IMR-90 (cell line): ENCODE measurements around the gene LTBP2. TPM values are rescaled to one million over a fixed set of nuclear protein-coding genes. Genes with fewer than 3 reads are reported as not detected.

Experiments used
- ATAC-seq: fragments of 200-7000 bp; cut with Tn5 transposase; 2 replicates; pipeline ENCODE4 v1.9.1; 2020; ENCODE audit warnings: low read depth, mild to moderate bottlenecking, moderate library complexity
- BruUV-seq: library from RNA; stranded (reverse); fragments of 400-500 nt; replicated peaks from 2 replicates; lab custom pipeline; 2021; lab: Mats Ljungman, UMichigan
- CTCF ChIA-PET: fragments of 300-600 bp; formaldehyde crosslinking; extraction: SDS; loops from one replicate; lab custom pipeline; 2021; ENCODE audit warnings: antibody characterized with exemption; lab: Yijun Ruan, JAX
- POLR2A ChIA-PET: fragments of 300-600 bp; sonication (Branson Sonifier 250); formaldehyde crosslinking; loops from one replicate; lab custom pipeline; 2022; ENCODE audit warnings: antibody characterized with exemption; ENCODE audit not compliant: unreplicated experiment; lab: Charles Lee
- DNase-seq: peaks from one replicate; pipeline ENCODE4 v3.0.0; 2013
- H2AFZ ChIP-seq: replicated peaks from 2 replicates; pipeline ENCODE3; 2013; ENCODE audit warnings: low read length, mild to moderate bottlenecking; ENCODE audit not compliant: poor library complexity
- H2AK5ac ChIP-seq: 2 replicates; pipeline ENCODE4 v1.6.1; 2013; ENCODE audit warnings: low read depth, low read length, inconsistent platforms
- H2AK9ac ChIP-seq: replicated peaks from 2 replicates; pipeline ENCODE3; 2013; ENCODE audit warnings: mild to moderate bottlenecking, low read depth, low read length, moderate library complexity; ENCODE audit not compliant: poor library complexity
- H2BK120ac ChIP-seq: 2 replicates; pipeline ENCODE4 v1.6.1; 2013; ENCODE audit warnings: low read depth, low read length, inconsistent platforms
- H2BK15ac ChIP-seq: 3 replicates; pipeline ENCODE4 v1.6.1; 2013; ENCODE audit warnings: low read depth, low read length, inconsistent platforms
- H2BK20ac ChIP-seq: 2 replicates; pipeline ENCODE4 v1.6.1; 2013; ENCODE audit warnings: low read depth, mild to moderate bottlenecking, inconsistent platforms, low read length, moderate library complexity
- H2BK5ac ChIP-seq: 2 replicates; pipeline ENCODE4 v1.6.1; 2013; ENCODE audit warnings: mild to moderate bottlenecking, low read depth, low read length, inconsistent platforms; ENCODE audit not compliant: poor library complexity, severe bottlenecking
- H3K14ac ChIP-seq: replicated peaks from 2 replicates; pipeline ENCODE4 v1.6.1; 2013; ENCODE audit warnings: low read depth, low read length, inconsistent platforms
- H3K18ac ChIP-seq: 2 replicates; pipeline ENCODE4 v1.6.1; 2013; ENCODE audit warnings: low read depth, low read length, control low read depth
- H3K23ac ChIP-seq: 2 replicates; pipeline ENCODE4 v1.6.1; 2013; ENCODE audit warnings: low read depth, low read length, inconsistent platforms
- H3K27ac ChIP-seq: 2 replicates; pipeline ENCODE4 v1.5.1; 2013; ENCODE audit warnings: mild to moderate bottlenecking, control low read depth, low read length; ENCODE audit not compliant: insufficient read depth
- H3K27me3 ChIP-seq: 2 replicates; pipeline ENCODE4 v1.6.1; 2013; ENCODE audit warnings: low read length; ENCODE audit not compliant: control insufficient read depth, insufficient read depth
- H3K36me3 ChIP-seq: 2 replicates; pipeline ENCODE4 v1.6.1; 2013; ENCODE audit warnings: low read length, mixed read lengths; ENCODE audit not compliant: control insufficient read depth, insufficient read depth
- H3K4ac ChIP-seq: 2 replicates; pipeline ENCODE4 v1.6.1; 2013; ENCODE audit warnings: low read depth, low read length, inconsistent platforms
- H3K4me1 ChIP-seq: 2 replicates; pipeline ENCODE4 v1.6.1; 2013; ENCODE audit warnings: low read length, mixed read lengths; ENCODE audit not compliant: control insufficient read depth, insufficient read depth
- H3K4me2 ChIP-seq: 2 replicates; pipeline ENCODE4 v1.6.1; 2013; ENCODE audit warnings: low read depth, mild to moderate bottlenecking, control low read depth, low read length, moderate library complexity
- H3K4me3 ChIP-seq: 2 replicates; pipeline ENCODE4 v1.5.1; 2013; ENCODE audit warnings: low read depth, mild to moderate bottlenecking, control low read depth, low read length, moderate library complexity; ENCODE audit not compliant: insufficient read depth
- H3K56ac ChIP-seq: 2 replicates; pipeline ENCODE4 v1.6.1; 2013; ENCODE audit warnings: low read length, inconsistent platforms; ENCODE audit not compliant: insufficient read depth; ENCODE audit errors: extremely low read depth
- H3K79me1 ChIP-seq, 2 experiments: 2 replicates each; pipeline ENCODE4 v1.6.1; 2013; ENCODE audit warnings: low read length in 2 of 2, inconsistent platforms in 1 of 2, low read depth in 1 of 2
- H3K9ac ChIP-seq: 2 replicates; pipeline ENCODE4 v1.6.1; 2013; ENCODE audit warnings: low read depth, low read length, control low read depth
- H3K9me1 ChIP-seq: 2 replicates; pipeline ENCODE4 v1.6.1; 2013; ENCODE audit warnings: low read length, inconsistent platforms; ENCODE audit not compliant: insufficient read depth
- H3K9me3 ChIP-seq: 2 replicates; pipeline ENCODE4 v1.6.1; 2013; ENCODE audit warnings: low read length; ENCODE audit not compliant: control insufficient read depth, insufficient read depth
- H4K20me1 ChIP-seq: 2 replicates; pipeline ENCODE4 v1.6.1; 2013; ENCODE audit warnings: low read length, inconsistent platforms; ENCODE audit not compliant: insufficient read depth
- H4K5ac ChIP-seq: 2 replicates; pipeline ENCODE4 v1.6.1; 2013; ENCODE audit warnings: mild to moderate bottlenecking, low read depth, low read length, control low read depth
- H4K8ac ChIP-seq, 2 experiments: 2 replicates each; pipeline ENCODE4 v1.6.1; 2013; ENCODE audit warnings: low read depth in 2 of 2, low read length in 2 of 2, control low read depth in 1 of 2, inconsistent platforms in 1 of 2
- H4K91ac ChIP-seq: 2 replicates; pipeline ENCODE4 v1.6.1; 2013; ENCODE audit warnings: low read depth, low read length, inconsistent platforms; ENCODE audit not compliant: insufficient read depth
- BHLHE40 ChIP-seq: fragments of 150-350 bp; IDR thresholded peaks from 2 replicates; pipeline ENCODE4 v1.6.1; 2016; ENCODE audit warnings: mild to moderate bottlenecking, low read depth, low read length
- CHD1 ChIP-seq: IDR thresholded peaks from 2 replicates; pipeline ENCODE4 v1.6.1; 2012; ENCODE audit warnings: low read depth, low read length, improper control_type of control experiment
- CTCF ChIP-seq: conservative IDR thresholded peaks from 2 replicates; pipeline ENCODE4 v1.5.1; 2012; ENCODE audit warnings: mild to moderate bottlenecking, low read depth, low read length, improper control_type of control experiment
- ELK1 ChIP-seq: fragments of 150-350 bp; IDR thresholded peaks from 2 replicates; pipeline ENCODE4 v1.6.1; 2016; ENCODE audit warnings: low read depth, mild to moderate bottlenecking, low read length, moderate library complexity, borderline replicate concordance
- FOS ChIP-seq: fragments of 150-350 bp; IDR thresholded peaks from 2 replicates; pipeline ENCODE4 v1.6.1; 2016; ENCODE audit warnings: low read depth, low read length
- MAZ ChIP-seq: IDR thresholded peaks from 2 replicates; pipeline ENCODE4 v1.6.1; 2012; ENCODE audit warnings: low read depth, mild to moderate bottlenecking, low read length, improper control_type of control experiment, moderate library complexity, borderline replicate concordance
- MXI1 ChIP-seq: IDR thresholded peaks from 2 replicates; pipeline ENCODE4 v1.6.1; 2012; ENCODE audit warnings: low read depth, mild to moderate bottlenecking, low read length, moderate library complexity, borderline replicate concordance
- POLR2A ChIP-seq: IDR thresholded peaks from 2 replicates; pipeline ENCODE4 v1.6.1; 2012; ENCODE audit warnings: mild to moderate bottlenecking, low read depth, low read length
- RAD21 ChIP-seq: IDR thresholded peaks from 2 replicates; pipeline ENCODE4 v1.6.1; 2012; ENCODE audit warnings: low read length, improper control_type of control experiment
- RCOR1 ChIP-seq: IDR thresholded peaks from 2 replicates; pipeline ENCODE4 v1.6.1; 2012; ENCODE audit warnings: mild to moderate bottlenecking, low read length, improper control_type of control experiment; ENCODE audit not compliant: insufficient replicate concordance
- SMC3 ChIP-seq: fragments of 150-350 bp; IDR thresholded peaks from 2 replicates; pipeline ENCODE4 v1.6.1; 2016; ENCODE audit warnings: low read depth, mild to moderate bottlenecking, antibody characterized with exemption, low read length, moderate library complexity
- USF2 ChIP-seq: fragments of 150-350 bp; IDR thresholded peaks from 2 replicates; pipeline ENCODE4 v1.6.1; 2017; ENCODE audit warnings: mild to moderate bottlenecking, antibody characterized with exemption, low read length, low read depth
- WGBS, 2 experiments: methylation state at CpG; one replicate each; pipeline versions ENCODE4 v1.1.5 to v1.1.7; 2013; ENCODE audit warnings: missing lambda C conversion rate in 2 of 2; ENCODE audit not compliant: insufficient read length in 1 of 2; ENCODE audit errors: extremely low coverage in 2 of 2; 5-methylcytosine and 5-hydroxymethylcytosine counted together
- dilution Hi-C: fragments of 300-500 bp; cut with HindIII; formaldehyde crosslinking; loops from one replicate; pipeline ENCODE4 v1.14.3; 2018; ENCODE audit warnings: low sequenced_read_pairs; ENCODE audit not compliant: unreplicated experiment
- in situ Hi-C: fragments of 300-500 bp; cut with MboI; formaldehyde crosslinking; loops from 3 replicates; pipeline ENCODE4 v1.14.3; 2019; ENCODE audit warnings: low sequenced_read_pairs, inconsistent platforms, mixed read lengths
- intact Hi-C: fragments of 100-400 bp; cut with micrococcal nuclease; formaldehyde crosslinking; loops from 2 replicates; pipeline ENCODE4 v1.10.0; 2022
- polyA plus RNA-seq, 3 experiments: library from polyadenylated mRNA; depleted of rRNA; stranded (reverse); fragments of >200 nt; gene quantifications; 2 replicates each; pipeline ENCODE4 v1.2.3, GENCODE V29; 2012; ENCODE audit warnings: low replicate concordance in 1 of 3
- total RNA-seq: library from RNA; depleted of rRNA; stranded (reverse); fragments of >200 nt; gene quantifications from 2 replicates; pipeline ENCODE4 v1.2.3, GENCODE V29; 2012

The LTBP2 gene
- total and polyA plus RNA-seq, 2 of the 4 experiments (the other 2 are of a cell fraction) = 23.8 to 79.3 TPM

DNA sequence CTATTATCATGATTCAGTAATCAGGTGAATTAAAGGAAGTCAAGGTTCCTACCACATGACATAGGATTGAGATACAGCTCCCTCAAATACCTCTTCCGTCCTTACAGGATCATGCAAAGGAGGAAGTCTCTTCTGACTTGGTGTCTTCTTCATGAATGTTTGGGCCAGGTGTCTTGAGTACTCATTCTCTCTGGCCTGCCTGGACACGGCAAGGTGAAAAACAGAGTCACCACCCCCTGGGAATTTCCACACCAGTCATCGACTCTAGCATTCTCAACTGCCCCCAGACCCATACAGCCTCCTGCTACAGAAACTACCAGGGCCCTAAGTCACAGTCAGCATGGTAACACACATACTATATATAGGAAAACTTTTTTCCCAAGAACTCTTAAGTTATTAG, 44.9 kb upstream of the LTBP2 start:
- WGBS, 2 experiments = 100% methylated on average over 1 of the region's 3 CpGs; no CpG with 5 or more reads in 1 of the 2 experiments
- Histone ChIP-seq H3K4me1 (peaks cover 41% of the 10 kb centered on the region), H3K27ac (peak overlapping the region; percentile 7; the same call in 1 of the 2 replicates), H3K9ac (no peak overlapping the region), H2AK5ac (peak overlapping the region; percentile 25; the same call in 1 of the 2 replicates), H2BK120ac (peak overlapping the region; percentile 38), H4K20me1 (no peaks in the 10 kb centered on the region), H3K79me1 (peaks cover 20 to 53% of the 10 kb centered on the region in 2 experiments; a peak in 3 of 4 replicates), H3K4me2 (no peak overlapping the region), H4K5ac (no peak overlapping the region), H2BK20ac (peak overlapping the region; percentile 53; the same call in 1 of the 2 replicates), H3K23ac (peak overlapping the region; percentile 17; the same call in 1 of the 2 replicates), H2AFZ (no peak overlapping the region), H4K91ac (0 out of 2 replicates have a peak overlapping the region, but pooled peaks have one; percentile 54), H2BK15ac (peak overlapping the region; percentile 67; the same call in 2 of the 3 replicates), H3K4ac (peak overlapping the region; percentile 53), H3K9me3 (peaks cover 5% of the 10 kb centered on the region; the same call in 1 of the 2 replicates), H3K14ac (no peak overlapping the region), H3K36me3 (peaks cover 8% of the 10 kb centered on the region), H2AK9ac (no peak overlapping the region), H3K27me3 (no peaks in the 10 kb centered on the region), H3K56ac (no peak overlapping the region), H4K8ac (no peak overlapping the region), H3K4me3 (no peak overlapping the region), H3K9me1 (peaks cover 49% of the 10 kb centered on the region), H2BK5ac (peak overlapping the region; percentile 86), H3K18ac (no peak overlapping the region; the same call in 1 of the 2 replicates)
- DNase-seq = no peak
- POLR2A ChIA-PET = interaction anchor here (0.5 kb wide), 1 partner anchor 13 kb away, joined by 3 read pairs; no protein-coding TSS in a partner anchor
- no TSS peak for BruUV-seq
- dilution Hi-C loops (no loop called here), intact Hi-C loops (loop anchor here (5.0 kb wide), 1 partner anchor 40 kb away; no protein-coding TSS in a partner anchor), in situ Hi-C loops (no loop called here)
- CTCF ChIA-PET = no interaction called here
- ATAC-seq = no peak
- TF ChIP-seq USF2 (no peak), SMC3 (no peak), RAD21 (no peak), FOS (no peak), CTCF (no peak), CHD1 (no peak), ELK1 (no peak), BHLHE40 (no peak), POLR2A (no peak), RCOR1 (no peak), MXI1 (no peak), MAZ (no peak)
